A549 treated with AZD2906 at 1 μM for 4 hours (cell line): Measurements from ENCODE around the gene PSTK. TPM values are rescaled to one million over a fixed set of nuclear protein-coding genes. Genes with fewer than 3 reads are reported as not detected.

Experiments
- total RNA-seq: library from RNA; stranded (reverse); fragments of 200-300 nt; extraction: Qiagen RNA extraction; gene quantifications from 5 replicates; pipeline ENCODE4 v1.2.3, GENCODE V29; 2022

PSTK gene
- 4.1 to 4.6 TPM (median 4.2 TPM) in 5 replicates for total RNA-seq

DNA sequence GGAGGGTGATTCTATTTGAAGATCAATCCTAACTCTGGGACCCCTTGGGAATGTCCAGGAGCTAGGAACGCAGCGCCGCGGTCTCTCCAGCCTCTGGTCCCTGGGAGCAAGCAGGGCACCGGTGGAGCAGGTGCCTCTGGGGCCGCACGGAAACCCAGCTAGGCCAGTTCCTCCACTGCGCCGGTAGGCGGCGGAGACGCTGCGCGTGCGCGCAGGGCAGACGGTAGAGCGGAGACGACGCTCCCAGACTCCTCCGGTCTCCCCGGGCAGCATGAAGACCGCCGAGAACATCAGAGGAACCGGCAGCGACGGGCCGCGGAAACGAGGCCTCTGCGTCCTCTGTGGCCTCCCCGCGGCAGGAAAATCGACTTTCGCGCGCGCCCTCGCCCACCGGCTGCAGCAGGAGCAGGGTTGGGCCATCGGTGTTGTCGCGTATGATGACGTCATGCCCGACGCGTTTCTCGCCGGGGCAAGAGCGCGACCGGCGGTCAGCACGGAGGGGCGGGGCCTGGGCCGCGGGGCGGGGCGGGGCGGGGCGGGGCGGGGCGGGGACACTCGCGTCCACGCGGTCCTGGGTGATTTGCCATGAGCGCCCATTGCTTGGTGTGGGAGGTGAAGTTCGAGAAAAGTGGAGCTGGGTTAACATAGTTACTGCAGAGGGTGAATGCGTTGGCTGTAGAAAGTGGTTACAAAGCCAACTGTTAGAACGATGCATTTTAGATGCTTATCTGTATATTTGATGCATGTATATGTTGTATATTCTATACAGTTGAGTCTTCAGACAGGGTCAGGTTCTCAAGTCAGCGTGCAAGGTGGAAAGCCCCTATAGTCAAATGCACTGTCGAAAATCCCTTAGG is at the start of gene PSTK:
PSTK (plus strand) TSS at position 193 of the 857 bp plus-strand sequence; CDS start at position 272, 79 bp downstream.

GRCh38 chr10:122953902-122954730 is 26.1 kb upstream of the PSTK start, which contains the start of gene C10orf88:
Gene C10orf88, minus strand, starts transcription at chr10:122954227. Its CDS starts 49 bp downstream, at chr10:122954178.

GRCh38 chr10:123008355-123009104 is 28.3 kb downstream of the PSTK start, which contains the start of the genes ACADSB and IKZF5:
Gene ACADSB, plus strand, starts transcription at chr10:123009006. Its CDS starts 24 bp downstream, at chr10:123009030.
Gene IKZF5, minus strand, starts transcription at chr10:123008795. Its CDS starts 10,170 bp downstream, at chr10:122998625.

Other genes with a start within 250 kb of the PSTK start
- 1.2 to 1.5 TPM (median 1.3 TPM) in 5 replicates for gene CUZD1, start 134.5 kb upstream of the PSTK start, total RNA-seq
- 10.3 to 12.6 TPM (median 11.9 TPM) in 5 replicates for gene FAM24B, start 100.8 kb upstream of the PSTK start, total RNA-seq
- not detected in 5 replicates for gene FAM24A, start 69.8 kb upstream of the PSTK start, total RNA-seq
- gene C10orf88, start 26.2 kb upstream of the PSTK start, total RNA-seq: 7.2 to 8.7 TPM (median 7.8 TPM) in 5 replicates
- gene IKZF5, start 28.4 kb downstream of the PSTK start, total RNA-seq: 5.0 to 8.5 TPM (median 6.8 TPM) in 5 replicates
- 5.5 to 7.9 TPM (median 7.8 TPM) in 5 replicates for gene ACADSB, start 28.6 kb downstream of the PSTK start, total RNA-seq
- gene HMX3, start 155.6 kb downstream of the PSTK start, total RNA-seq: 0.06 to 0.10 TPM (median 0.09 TPM) in 4 of 5 replicates, not detected in the other
- gene HMX2, start 167.7 kb downstream of the PSTK start, total RNA-seq: 0.07 to 0.17 TPM (median 0.08 TPM) in 3 of 5 replicates, not detected in the others
- gene BUB3, start 174.0 kb downstream of the PSTK start, total RNA-seq: 159 to 212 TPM (median 176 TPM) in 5 replicates